ENCODE data around the gene TEX26.

Gene TEX26

DNA sequence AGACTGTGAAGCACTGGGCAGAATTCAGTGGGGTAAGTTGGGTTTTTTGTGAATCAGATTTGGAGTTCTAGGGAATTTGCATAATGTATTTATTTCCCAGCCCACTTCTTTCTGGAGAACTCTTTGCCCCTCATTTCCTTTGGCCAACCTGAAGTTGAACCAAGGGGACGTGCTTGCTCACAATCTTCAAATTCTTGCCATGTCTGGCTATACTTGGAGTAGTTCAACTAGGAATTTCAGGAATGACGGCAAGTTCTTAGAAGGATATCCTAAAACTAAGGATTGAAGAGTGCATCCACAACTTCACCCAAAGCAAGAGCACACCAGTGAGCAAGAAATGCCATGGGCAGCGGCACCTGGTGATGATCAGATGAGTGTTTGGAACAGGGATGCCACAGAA, 88.5 kb downstream of the TEX26 start:
- H3K36me3 ChIP-seq (ENCODE audit: low read length), result no peaks in the 10 kb centered on the region
- H3F3A ChIP-seq (ENCODE audit: insufficient read depth), result no peaks in the 10 kb centered on the region
- H3K9me3 ChIP-seq (ENCODE audit: insufficient read depth, low read length), result no peaks in the 10 kb centered on the region
- H2AFZ ChIP-seq (ENCODE audit: low read depth, low read length, severe bottlenecking), result no peak overlapping the region
- no peak overlapping the region for H3K4me3 ChIP-seq (ENCODE audit: insufficient read depth, low read length, poor library complexity, severe bottlenecking)
- no peak overlapping the region for H3K27ac ChIP-seq (ENCODE audit: low read depth, low read length)
- no peak overlapping the region for H3K4me2 ChIP-seq (ENCODE audit: low read depth, low read length, poor library complexity, severe bottlenecking)
- no peaks in the 10 kb centered on the region for H3K27me3 ChIP-seq (ENCODE audit: low read length)
- H3K9me2 ChIP-seq (replicated peaks; ENCODE audit: insufficient read depth, low read length), result no peaks in the 10 kb centered on the region
- no peaks in the 10 kb centered on the region for H3K79me2 ChIP-seq (ENCODE audit: insufficient read depth, low read length)
- no peak overlapping the region for H3K9ac ChIP-seq (ENCODE audit: low read length)
- no peak for TF ChIP-seq EZH2phosphoT487 (conservative IDR thresholded peaks at IDR 0.05; ENCODE audit: low read length)
- TF ChIP-seq, protein P1, sequence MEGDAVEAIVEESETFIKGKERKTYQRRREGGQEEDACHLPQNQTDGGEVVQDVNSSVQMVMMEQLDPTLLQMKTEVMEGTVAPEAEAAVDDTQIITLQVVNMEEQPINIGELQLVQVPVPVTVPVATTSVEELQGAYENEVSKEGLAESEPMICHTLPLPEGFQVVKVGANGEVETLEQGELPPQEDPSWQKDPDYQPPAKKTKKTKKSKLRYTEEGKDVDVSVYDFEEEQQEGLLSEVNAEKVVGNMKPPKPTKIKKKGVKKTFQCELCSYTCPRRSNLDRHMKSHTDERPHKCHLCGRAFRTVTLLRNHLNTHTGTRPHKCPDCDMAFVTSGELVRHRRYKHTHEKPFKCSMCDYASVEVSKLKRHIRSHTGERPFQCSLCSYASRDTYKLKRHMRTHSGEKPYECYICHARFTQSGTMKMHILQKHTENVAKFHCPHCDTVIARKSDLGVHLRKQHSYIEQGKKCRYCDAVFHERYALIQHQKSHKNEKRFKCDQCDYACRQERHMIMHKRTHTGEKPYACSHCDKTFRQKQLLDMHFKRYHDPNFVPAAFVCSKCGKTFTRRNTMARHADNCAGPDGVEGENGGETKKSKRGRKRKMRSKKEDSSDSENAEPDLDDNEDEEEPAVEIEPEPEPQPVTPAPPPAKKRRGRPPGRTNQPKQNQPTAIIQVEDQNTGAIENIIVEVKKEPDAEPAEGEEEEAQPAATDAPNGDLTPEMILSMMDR (IDR thresholded peaks at IDR 0.05; ENCODE audit: insufficient read depth, low read length, poor library complexity, severe bottlenecking), result no peak
- no peaks in the 10 kb centered on the region for H4K20me1 ChIP-seq (ENCODE audit: low read depth, low read length)

DNA sequence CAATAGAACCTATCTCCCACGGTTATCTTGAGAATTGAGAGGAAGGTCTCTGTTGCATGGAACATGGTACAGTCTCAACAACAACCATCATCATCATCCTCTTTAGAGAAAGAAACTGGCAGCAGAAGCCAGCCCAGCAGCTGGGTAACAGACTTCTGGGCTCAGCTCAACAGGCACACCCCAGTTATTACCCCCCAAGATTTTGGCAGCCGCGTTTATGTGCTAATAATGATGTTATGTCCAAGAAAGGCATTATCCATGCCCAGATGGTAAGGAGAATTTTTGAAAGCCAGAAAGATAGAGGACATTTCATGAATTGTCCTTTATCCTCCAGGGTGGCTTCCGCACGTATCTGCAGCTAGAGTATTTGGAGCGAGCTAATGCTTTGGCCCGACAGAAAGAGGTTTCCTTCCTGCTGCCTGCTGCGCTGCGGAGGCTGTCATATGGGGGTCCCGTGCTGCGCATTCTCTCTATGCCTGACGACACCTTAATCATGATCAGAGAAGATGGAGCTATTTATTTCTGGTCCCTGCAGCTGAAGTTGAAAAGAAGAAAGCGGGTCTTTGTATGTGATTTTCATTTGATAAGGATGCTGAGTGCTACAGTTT, 89.9 kb downstream of the TEX26 start:
- TF ChIP-seq, protein P1 (IDR thresholded peaks at IDR 0.05; ENCODE audit: insufficient read depth, low read length, poor library complexity, severe bottlenecking), result no peak
- no peak for TF ChIP-seq EZH2phosphoT487 (conservative IDR thresholded peaks at IDR 0.05; ENCODE audit: low read length)
- no peaks in the 10 kb centered on the region for H3K36me3 ChIP-seq (ENCODE audit: low read length)
- H3K9me2 ChIP-seq (replicated peaks; ENCODE audit: insufficient read depth, low read length), result no peaks in the 10 kb centered on the region
- no peaks in the 10 kb centered on the region for H3K79me2 ChIP-seq (ENCODE audit: insufficient read depth, low read length)
- no peak overlapping the region for H3K4me3 ChIP-seq (ENCODE audit: insufficient read depth, low read length, poor library complexity, severe bottlenecking)
- no peaks in the 10 kb centered on the region for H4K20me1 ChIP-seq (ENCODE audit: low read depth, low read length)
- H3F3A ChIP-seq (ENCODE audit: insufficient read depth), result no peaks in the 10 kb centered on the region
- H3K27me3 ChIP-seq (ENCODE audit: low read length), result no peaks in the 10 kb centered on the region
- H3K27ac ChIP-seq (ENCODE audit: low read depth, low read length), result no peak overlapping the region
- H3K9ac ChIP-seq (ENCODE audit: low read length), result no peak overlapping the region
- no peaks in the 10 kb centered on the region for H3K9me3 ChIP-seq (ENCODE audit: insufficient read depth, low read length)
- H2AFZ ChIP-seq (ENCODE audit: low read depth, low read length, severe bottlenecking), result no peak overlapping the region
- H3K4me2 ChIP-seq (ENCODE audit: low read depth, low read length, poor library complexity, severe bottlenecking), result no peak overlapping the region

DNA sequence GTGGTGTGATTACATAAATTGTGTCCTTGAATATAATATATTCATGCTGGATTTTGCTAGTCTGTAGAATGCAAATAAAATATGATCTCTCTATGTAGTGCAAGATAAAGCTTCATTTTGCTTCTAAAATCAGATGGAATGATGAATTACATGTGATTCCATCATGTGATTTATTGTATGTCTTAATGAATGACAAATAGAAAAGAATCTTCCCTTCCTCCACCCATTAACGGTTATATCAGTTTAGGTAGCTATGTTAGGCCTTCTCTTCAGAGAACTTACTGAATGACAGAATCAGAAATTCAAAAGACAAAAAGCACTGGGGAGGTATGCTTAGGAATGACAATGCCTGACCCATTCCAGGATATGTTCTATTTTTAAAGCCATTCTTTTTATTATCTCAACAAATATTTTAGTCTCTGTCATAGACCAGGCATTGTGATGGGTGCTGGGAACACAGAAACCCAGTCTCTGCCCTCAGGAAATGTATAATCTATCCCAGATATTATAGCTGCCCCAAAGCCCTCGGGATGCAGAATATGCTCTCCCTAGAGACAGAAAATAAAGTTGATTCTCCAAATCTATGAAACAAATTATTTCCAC, 90.6 kb downstream of the TEX26 start:
- no peaks in the 10 kb centered on the region for H3K27me3 ChIP-seq (ENCODE audit: low read length)
- H3K4me2 ChIP-seq (ENCODE audit: low read depth, low read length, poor library complexity, severe bottlenecking), result no peak overlapping the region
- H3F3A ChIP-seq (ENCODE audit: insufficient read depth), result no peaks in the 10 kb centered on the region
- H3K27ac ChIP-seq (ENCODE audit: low read depth, low read length), result no peak overlapping the region
- H4K20me1 ChIP-seq (ENCODE audit: low read depth, low read length), result no peaks in the 10 kb centered on the region
- H3K36me3 ChIP-seq (ENCODE audit: low read length), result no peaks in the 10 kb centered on the region
- H3K79me2 ChIP-seq (ENCODE audit: insufficient read depth, low read length), result no peaks in the 10 kb centered on the region
- no peaks in the 10 kb centered on the region for H3K9me2 ChIP-seq (replicated peaks; ENCODE audit: insufficient read depth, low read length)
- no peak for TF ChIP-seq EZH2phosphoT487 (conservative IDR thresholded peaks at IDR 0.05; ENCODE audit: low read length)
- TF ChIP-seq, protein P1 (IDR thresholded peaks at IDR 0.05; ENCODE audit: insufficient read depth, low read length, poor library complexity, severe bottlenecking), result no peak
- no peak overlapping the region for H3K4me3 ChIP-seq (ENCODE audit: insufficient read depth, low read length, poor library complexity, severe bottlenecking)
- H2AFZ ChIP-seq (ENCODE audit: low read depth, low read length, severe bottlenecking), result no peak overlapping the region
- H3K9ac ChIP-seq (ENCODE audit: low read length), result no peak overlapping the region
- H3K9me3 ChIP-seq (ENCODE audit: insufficient read depth, low read length), result no peaks in the 10 kb centered on the region
